Measurements from ENCODE around the gene ARCN1. TPM values are rescaled to one million over a fixed set of nuclear protein-coding genes. Genes with fewer than 3 reads are reported as not detected.

Gene ARCN1
- total and polyA plus RNA-seq, 2 of the 4 experiments (the other 2 are of a cell fraction): 148 to 212 TPM

DNA sequence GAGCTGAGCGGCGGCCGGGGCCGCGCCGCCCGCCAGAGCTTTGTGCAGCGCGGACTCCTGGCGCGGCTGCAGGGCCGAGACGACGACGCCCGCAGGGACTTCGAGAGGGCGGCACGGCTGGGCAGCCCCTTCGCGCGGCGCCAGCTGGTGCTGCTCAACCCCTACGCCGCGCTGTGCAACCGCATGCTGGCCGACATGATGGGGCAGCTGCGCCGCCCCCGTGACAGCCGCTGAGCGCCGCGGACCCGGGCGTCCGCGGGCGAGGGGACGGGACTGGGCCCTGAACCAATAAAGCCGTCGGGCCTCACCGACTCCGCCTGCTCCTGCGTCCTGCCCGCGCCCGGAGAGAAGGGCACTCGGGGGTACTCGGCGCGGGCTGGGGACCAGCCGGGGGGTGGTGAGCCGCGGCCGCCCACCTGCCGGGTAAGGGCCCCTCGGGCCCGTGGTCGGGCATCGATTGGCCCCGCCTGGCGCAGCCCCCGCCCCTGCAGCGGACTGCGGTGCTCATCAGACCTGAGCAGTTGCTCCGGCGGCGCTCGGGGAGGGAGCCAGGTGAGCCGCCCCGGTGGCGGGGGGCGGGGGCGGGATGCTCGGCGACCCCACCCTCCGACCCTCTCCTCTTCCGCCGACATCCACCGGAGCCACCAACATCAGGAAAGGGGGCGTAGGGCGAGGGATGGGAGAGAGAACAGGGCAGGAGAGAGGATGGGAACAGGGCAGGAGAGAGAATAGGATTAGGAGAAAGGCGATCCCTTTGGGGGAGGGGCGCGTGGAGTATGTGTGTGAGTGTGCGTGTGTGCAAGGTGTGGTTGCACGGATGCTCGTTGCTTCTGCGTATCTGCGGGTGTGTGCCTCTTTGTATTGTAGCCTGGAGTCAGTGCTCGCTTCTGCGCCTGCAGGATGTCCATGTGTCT lies 41.3 kb upstream of the ARCN1 start, which contains the start of gene TMEM25:
Gene TMEM25 (plus strand): TSS at position 510 of the 914 bp plus-strand sequence. CDS start 610 bp downstream, outside the sequence.
- ChIA-PET CTCF (no interaction called here), POLR2A (ENCODE audit: unreplicated experiment) (no interaction called here)
- H3K14ac ChIP-seq (replicated peaks; ENCODE audit: low read depth, low read length): peak within 1 kb of the TSS; percentile 79; the same call in 1 of the 2 replicates
- ATAC-seq (ENCODE audit: low read depth) (peak; percentile 86), DNase-seq (peak; percentile 32)
- BruUV-seq (replicated peaks): no TSS peak
- peak within 1 kb of the TSS; percentile 19 for H2BK5ac ChIP-seq (ENCODE audit: low read depth, low read length, poor library complexity, severe bottlenecking)
- H3K4me3 ChIP-seq (ENCODE audit: insufficient read depth, low read depth, low read length): peak within 1 kb of the TSS; percentile 92
- H3K4me2 ChIP-seq (ENCODE audit: low read depth, low read length): peak within 1 kb of the TSS; percentile 100
- peak within 1 kb of the TSS; percentile 53 for H2AK5ac ChIP-seq (ENCODE audit: low read depth, low read length)
- no peaks in the 10 kb centered on the region for H3K9me3 ChIP-seq (ENCODE audit: control insufficient read depth, insufficient read depth, low read length)
- H2BK120ac ChIP-seq (ENCODE audit: low read depth, low read length): peak within 1 kb of the TSS; percentile 70; the same call in 1 of the 2 replicates
- dilution Hi-C loops (cut with HindIII; ENCODE audit: low sequenced_read_pairs, unreplicated experiment): no loop called here
- peak within 1 kb of the TSS; percentile 86 for H2AK9ac ChIP-seq (replicated peaks; ENCODE audit: low read depth, low read length, poor library complexity)
- peak within 1 kb of the TSS; percentile 98 for H2AFZ ChIP-seq (replicated peaks; ENCODE audit: low read length, poor library complexity)
- H3K79me1 ChIP-seq (ENCODE audit: low read depth in 1 of 2, low read length in 2 of 2): peaks cover 0 to 24% of the 10 kb centered on the region in 2 experiments; a peak in 3 of 4 replicates
- H4K5ac ChIP-seq (ENCODE audit: low read depth, low read length): peak within 1 kb of the TSS; percentile 88
- peak within 1 kb of the TSS; percentile 55 for H4K91ac ChIP-seq (ENCODE audit: insufficient read depth, low read depth, low read length)
- in situ Hi-C loops (cut with MboI; ENCODE audit: low sequenced_read_pairs): no loop called here
- H3K18ac ChIP-seq (ENCODE audit: low read depth, low read length): peak within 1 kb of the TSS; percentile 67; the same call in 1 of the 2 replicates
- H3K36me3 ChIP-seq (ENCODE audit: control insufficient read depth, insufficient read depth, low read length): peaks cover 3% of the 10 kb centered on the region
- peak within 1 kb of the TSS; percentile 34 to 83; a peak in 3 of 4 replicates for H4K8ac ChIP-seq (ENCODE audit: low read depth in 2 of 2, low read length in 2 of 2)
- H3K23ac ChIP-seq (ENCODE audit: low read depth, low read length): peak within 1 kb of the TSS; percentile 92
- H3K27ac ChIP-seq (ENCODE audit: insufficient read depth, low read length): peak within 1 kb of the TSS; percentile 32; the same call in 1 of the 2 replicates
- peak within 1 kb of the TSS; percentile 38; the same call in 1 of the 2 replicates for H3K56ac ChIP-seq (ENCODE audit: extremely low read depth, insufficient read depth, low read length)
- peak within 1 kb of the TSS; percentile 91 for H3K9ac ChIP-seq (ENCODE audit: low read depth, low read length)
- no peaks in the 10 kb centered on the region for H3K9me1 ChIP-seq (ENCODE audit: insufficient read depth, low read length)
- no peaks in the 10 kb centered on the region for H3K27me3 ChIP-seq (ENCODE audit: control insufficient read depth, insufficient read depth, low read length)
- H2BK15ac ChIP-seq (ENCODE audit: low read depth, low read length): no peak within 1 kb of the TSS; the same call in 2 of the 3 replicates
- TF ChIP-seq BHLHE40 (IDR thresholded peaks at IDR 0.05; ENCODE audit: low read depth, low read length) (no peak), MXI1 (IDR thresholded peaks at IDR 0.05; ENCODE audit: borderline replicate concordance, low read depth, low read length) (peak; percentile 53; the same call in 1 of the 2 replicates), RFX5 (IDR thresholded peaks at IDR 0.05; ENCODE audit: low read depth, low read length) (no peak), MAZ (IDR thresholded peaks at IDR 0.05; ENCODE audit: borderline replicate concordance, low read depth, low read length) (peak; percentile 67; the same call in 1 of the 2 replicates), RAD21 (IDR thresholded peaks at IDR 0.05; ENCODE audit: low read length) (no peak)
- TF ChIP-seq, protein P1, sequence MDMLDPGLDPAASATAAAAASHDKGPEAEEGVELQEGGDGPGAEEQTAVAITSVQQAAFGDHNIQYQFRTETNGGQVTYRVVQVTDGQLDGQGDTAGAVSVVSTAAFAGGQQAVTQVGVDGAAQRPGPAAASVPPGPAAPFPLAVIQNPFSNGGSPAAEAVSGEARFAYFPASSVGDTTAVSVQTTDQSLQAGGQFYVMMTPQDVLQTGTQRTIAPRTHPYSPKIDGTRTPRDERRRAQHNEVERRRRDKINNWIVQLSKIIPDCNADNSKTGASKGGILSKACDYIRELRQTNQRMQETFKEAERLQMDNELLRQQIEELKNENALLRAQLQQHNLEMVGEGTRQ (IDR thresholded peaks at IDR 0.05; ENCODE audit: low read depth, low read length): 0 out of 2 replicates have a peak, but pooled peaks have one; percentile 26
- peaks cover 2% of the 10 kb centered on the region; the same call in 1 of the 2 replicates for H3K4me1 ChIP-seq (ENCODE audit: control insufficient read depth, insufficient read depth, low read length)
- intact Hi-C loops (cut with micrococcal nuclease): loop anchor here (2.0 kb wide), 1 partner anchor 36 kb away; no protein-coding TSS in a partner anchor
- H4K20me1 ChIP-seq (ENCODE audit: insufficient read depth, low read length): no peaks in the 10 kb centered on the region
- peak within 1 kb of the TSS; percentile 81 for H3K4ac ChIP-seq (ENCODE audit: low read depth, low read length)
- 0% methylated on average over 43 of the region's 94 CpGs; no CpG with 5 or more reads in 1 of the 2 experiments for WGBS, 2 experiments (ENCODE audit: extremely low coverage in 2 of 2, insufficient read length in 1 of 2)
- no peak within 1 kb of the TSS; the same call in 1 of the 2 replicates for H2BK20ac ChIP-seq (ENCODE audit: low read depth, low read length)

All from IMR-90 (cell line).